Transverse colon (tissue), 4 donors: ENCODE data around the gene ALDH7A1. TPM values are rescaled to one million over a fixed set of nuclear protein-coding genes. Genes with fewer than 3 reads are reported as not detected.

Source experiments
- DNase-seq: peaks from one replicate; pipeline ENCODE4 v3.0.0-alpha.2; 2019
- H3K27ac ChIP-seq, 4 donors: fragments of 200-600 bp; sonication (generic); 2 replicates each; pipeline ENCODE4 v1.5.1; 2016 to 2018; ENCODE audit warnings: inconsistent platforms in 4 of 4
- H3K27me3 ChIP-seq: fragments of 200-600 bp; sonication (generic); 2 replicates; pipeline ENCODE4 v1.5.1; 2017; ENCODE audit warnings: inconsistent platforms
- H3K36me3 ChIP-seq, 4 donors: fragments of 200-600 bp; sonication (generic); 2 replicates each; pipeline ENCODE4 v1.5.1; 2017 to 2019; ENCODE audit warnings: inconsistent platforms in 4 of 4
- H3K4me1 ChIP-seq, 4 donors: fragments of 200-600 bp; sonication (generic); 2 replicates each; pipeline ENCODE4 v1.5.1; 2017 to 2020; ENCODE audit warnings: inconsistent platforms in 4 of 4
- H3K4me3 ChIP-seq, 4 donors: fragments of 200-600 bp; sonication (generic); 1 replicate in 1 of 4; 2 replicates in 3 of 4; pipeline versions ENCODE4 v1.5.1 to v1.6.1; 2017 to 2019; ENCODE audit warnings: inconsistent platforms in 4 of 4
- H3K9me3 ChIP-seq, 2 donors: fragments of 200-600 bp; sonication (generic); 2 replicates each; pipeline ENCODE4 v1.5.1; 2017 to 2019; ENCODE audit warnings: inconsistent platforms in 2 of 2
- CTCF ChIP-seq, 5 experiments: fragments of 200-600 bp in 3 of 5; fragments of 450-650 bp in 2 of 5; sonication (generic) in 3 of 5; IDR thresholded peaks; 1 replicate in 2 of 5; 2 replicates in 3 of 5; pipeline ENCODE4 v1.5.1; 2016 to 2017; ENCODE audit warnings: antibody characterized with exemption in 5 of 5, inconsistent platforms in 3 of 5, mild to moderate bottlenecking in 2 of 5, moderate library complexity in 1 of 5
- EP300 ChIP-seq: sonication (generic); formaldehyde crosslinking; IDR thresholded peaks from one replicate; pipeline ENCODE4 v1.6.1; 2017; ENCODE audit warnings: antibody characterized with exemption, low read depth
- POLR2A ChIP-seq: fragments of 450-650 bp; IDR thresholded peaks from one replicate; pipeline ENCODE4 v1.6.1; 2016; ENCODE audit warnings: antibody characterized with exemption, mild to moderate bottlenecking, moderate library complexity
- POLR2AphosphoS5 ChIP-seq, 3 donors: sonication (generic); formaldehyde crosslinking; IDR thresholded peaks; one replicate each; pipeline ENCODE4 v1.6.1; 2016; ENCODE audit warnings: antibody characterized with exemption in 3 of 3
- WGBS, 2 donors: methylation state at CpG; one replicate each; pipeline ENCODE4 v1.1.5; 2018; ENCODE audit warnings: low coverage in 1 of 2; 5-methylcytosine and 5-hydroxymethylcytosine counted together
- in situ Hi-C, 4 donors: fragments of 200-750 bp; cut with MboI; loops; one replicate each; pipeline versions ENCODE4 v1.15.0 to v1.15.1; 2017; ENCODE audit warnings: low sequenced_read_pairs in 3 of 4, low pct_ligation_motif_present in 1 of 4, low pct_unique_long_range_greater_than_20kb in 1 of 4
- intact Hi-C: fragments of 100-400 bp; cut with DNase I; formaldehyde crosslinking; loops from one replicate; pipeline ENCODE4 v1.15.1; 2023; ENCODE audit warnings: low total_unique reads
- total RNA-seq, 4 donors: library from RNA; depleted of rRNA; stranded (reverse); fragments of >200 nt; gene quantifications; one replicate each; pipeline ENCODE4 v1.1.0, GENCODE V29; 2016

The ALDH7A1 gene
- total RNA-seq, 4 donors from 2014 or later, result 9.8 to 33.3 (median 15.1) TPM

- in situ Hi-C loops, result no loop called here
- intact Hi-C loops, result no loop called here
- Histone ChIP-seq H3K36me3 (peaks cover 0 to 4% (median 0%) of the 10 kb centered on the region in 4 donors), H3K27ac (no peak overlapping the region), H3K4me1 (peaks cover 0 to 16% (median 3%) of the 10 kb centered on the region in 4 donors), H3K4me3 (no peak overlapping the region), H3K27me3 (no peaks in the 10 kb centered on the region), H3K9me3 (no peaks in the 10 kb centered on the region)
- 84 to 100% methylated on average over 2 to 3 of the region's 3 CpGs for WGBS, 2 donors
- TF ChIP-seq POLR2A (no peak), EP300 (no peak), CTCF (IDR thresholded peaks at IDR 0.05) (peak; percentile 45 to 57 (median 52)), POLR2AphosphoS5 (IDR thresholded peaks at IDR 0.05) (no peak)
- no peak for DNase-seq
Observed at GRCh38 chr5:126499853-126500342, 95.1 kb downstream of the ALDH7A1 start.

GRCh38 chr5:126499278-126499677 is 95.7 kb downstream of the ALDH7A1 start:
- in situ Hi-C loops, result no loop called here
- DNase-seq, result no peak
- H3K36me3 ChIP-seq, result peaks cover 0 to 4% (median 0%) of the 10 kb centered on the region in 4 donors
- H3K9me3 ChIP-seq, result no peaks in the 10 kb centered on the region
- intact Hi-C loops, result no loop called here
- H3K27ac ChIP-seq, result no peak overlapping the region
- TF ChIP-seq EP300 (no peak), CTCF (IDR thresholded peaks at IDR 0.05) (no peak), POLR2A (no peak), POLR2AphosphoS5 (IDR thresholded peaks at IDR 0.05) (no peak)
- H3K4me1 ChIP-seq, result peaks cover 0 to 16% (median 3%) of the 10 kb centered on the region in 4 donors
- WGBS, 2 donors, result 83 to 85% methylated on average over 2 of the region's 2 CpGs
- no peaks in the 10 kb centered on the region for H3K27me3 ChIP-seq
- H3K4me3 ChIP-seq, result no peak overlapping the region

GRCh38 chr5:126497506-126497905 is 97.5 kb downstream of the ALDH7A1 start:
- H3K4me3 ChIP-seq, result no peak overlapping the region
- no peaks in the 10 kb centered on the region for H3K9me3 ChIP-seq
- 81 to 85% methylated on average over 5 of the region's 5 CpGs for whole genome bisulfite sequencing, 2 donors
- H3K27ac ChIP-seq, result no peak overlapping the region
- TF ChIP-seq POLR2AphosphoS5 (IDR thresholded peaks at IDR 0.05) (no peak), POLR2A (no peak), CTCF (IDR thresholded peaks at IDR 0.05) (no peak), EP300 (no peak)
- in situ Hi-C loops, result no loop called here
- H3K4me1 ChIP-seq, result peaks cover 0 to 3% (median 0%) of the 10 kb centered on the region in 4 donors
- no peaks in the 10 kb centered on the region for H3K27me3 ChIP-seq
- DNase-seq, result no peak
- H3K36me3 ChIP-seq, result peaks cover 0 to 15% (median 0%) of the 10 kb centered on the region in 4 donors
- intact Hi-C loops, result no loop called here

GRCh38 chr5:126494393-126494792 is 100.6 kb downstream of the ALDH7A1 start:
- no peak for TF ChIP-seq CTCF (IDR thresholded peaks at IDR 0.05)
- TF ChIP-seq EP300, result no peak
- TF ChIP-seq POLR2AphosphoS5 (IDR thresholded peaks at IDR 0.05), result no peak
- no peak for TF ChIP-seq POLR2A
- no peak overlapping the region for H3K27ac ChIP-seq
- in situ Hi-C loops (no loop called here), intact Hi-C loops (no loop called here)
- H3K4me1 ChIP-seq, result no peaks in the 10 kb centered on the region
- no peak for DNase-seq
- no peaks in the 10 kb centered on the region for H3K9me3 ChIP-seq
- H3K36me3 ChIP-seq, result peaks cover 0 to 26% (median 0%) of the 10 kb centered on the region in 4 donors
- H3K4me3 ChIP-seq, result no peak overlapping the region
- no peaks in the 10 kb centered on the region for H3K27me3 ChIP-seq
- 94 to 100% methylated on average over 1 to 3 of the region's 3 CpGs for WGBS, 2 donors
